NCI-H1048 (cell line): ENCODE data around the gene S100A7A.

Source experiments
- DNase-seq: peaks from one replicate; lab custom pipeline; 2025; lab: John Stamatoyannopoulos, UW

S100A7A gene

GRCh38 chr1:153415850-153416570, at the start of gene S100A7A:
Gene S100A7A (plus strand): TSS chr1:153416520. CDS start chr1:153418083, 1,563 bp downstream.
- no peak for DNase-seq

DNA sequence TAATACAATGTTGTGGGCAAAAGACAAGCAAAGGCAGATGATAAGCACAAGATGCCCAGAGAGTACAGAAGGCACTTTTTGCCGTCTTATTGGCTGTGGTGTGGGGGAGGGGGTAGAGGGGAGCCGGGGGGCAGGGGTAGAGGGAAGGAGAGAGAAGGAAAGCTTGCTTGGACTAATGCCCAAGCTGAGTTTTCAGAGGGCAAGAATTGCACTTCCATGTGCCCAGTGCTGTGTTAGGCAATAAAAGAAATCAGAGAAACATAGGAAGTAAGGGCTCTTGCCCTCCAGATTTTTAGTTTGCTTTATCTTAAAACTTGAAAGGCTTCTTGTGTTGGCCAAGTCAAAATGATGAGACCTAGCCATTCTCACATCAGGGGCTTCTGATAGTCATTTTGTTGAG, 49.2 kb upstream of the S100A7A start:
- DNase-seq, result no peak

DNA sequence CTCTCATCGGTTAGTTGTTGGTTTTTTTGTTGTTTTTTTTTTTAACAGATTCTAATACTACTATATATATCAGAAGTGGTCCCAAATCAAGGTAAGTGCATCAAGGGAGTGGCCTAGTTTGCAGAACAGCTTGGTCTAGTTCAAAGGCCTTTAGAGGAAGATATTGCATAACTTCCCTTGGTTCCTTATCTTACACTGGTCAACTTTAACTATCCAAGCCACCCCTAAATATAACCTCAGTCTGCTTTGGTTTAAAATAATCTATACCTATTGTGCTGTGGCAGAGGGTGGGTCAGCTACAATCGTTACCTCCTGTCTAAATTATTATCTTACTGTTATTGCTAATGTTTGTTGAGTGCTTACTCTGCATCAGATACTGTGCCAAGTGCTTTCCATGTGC, 47.8 kb upstream of the S100A7A start:
- no peak for DNase-seq

GRCh38 chr1:153370146-153370545, 46.2 kb upstream of the S100A7A start:
- no peak for DNase-seq

DNA sequence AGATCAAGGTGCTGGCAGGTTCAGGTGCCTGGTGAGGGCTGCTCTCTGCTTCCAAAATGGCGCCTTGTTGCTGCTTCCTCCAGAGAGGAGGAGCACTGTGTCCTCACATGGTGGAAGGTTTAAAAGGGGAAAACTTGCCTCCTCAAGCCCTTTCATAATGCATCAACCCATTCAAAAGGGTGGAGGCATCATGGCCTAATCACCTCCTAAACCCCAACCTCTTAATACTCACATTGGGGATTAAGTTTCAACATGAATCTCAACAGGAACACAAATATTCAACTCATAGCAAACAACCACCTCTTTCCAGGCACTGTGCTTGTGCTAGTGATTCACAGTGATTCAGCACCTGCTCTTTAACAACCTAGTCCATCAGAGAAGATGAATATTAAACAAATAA, 45.1 kb upstream of the S100A7A start:
- DNase-seq, result no peak

DNA sequence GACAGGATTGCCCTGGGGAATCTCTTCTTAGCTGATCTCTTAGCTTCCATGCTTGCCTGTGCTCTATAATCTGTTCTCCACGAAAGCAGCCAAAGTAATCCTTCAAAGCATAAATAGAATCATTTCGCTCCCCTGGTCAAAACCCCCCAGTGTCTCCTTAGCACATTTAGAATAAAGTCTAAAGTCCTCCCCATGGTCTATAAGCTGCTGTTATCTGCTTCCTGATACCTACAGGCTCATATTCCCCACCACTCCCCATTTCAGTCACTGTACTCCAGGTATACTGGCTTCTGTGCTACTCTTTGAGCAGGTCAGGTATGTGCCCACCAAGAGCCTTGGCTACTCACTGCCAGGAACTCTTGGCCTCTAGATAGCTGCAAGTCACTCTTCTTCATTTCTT, 43.7 kb upstream of the S100A7A start:
- no peak for DNase-seq

GRCh38 chr1:153374071-153374470, 42.2 kb upstream of the S100A7A start:
- DNase-seq, result no peak

DNA sequence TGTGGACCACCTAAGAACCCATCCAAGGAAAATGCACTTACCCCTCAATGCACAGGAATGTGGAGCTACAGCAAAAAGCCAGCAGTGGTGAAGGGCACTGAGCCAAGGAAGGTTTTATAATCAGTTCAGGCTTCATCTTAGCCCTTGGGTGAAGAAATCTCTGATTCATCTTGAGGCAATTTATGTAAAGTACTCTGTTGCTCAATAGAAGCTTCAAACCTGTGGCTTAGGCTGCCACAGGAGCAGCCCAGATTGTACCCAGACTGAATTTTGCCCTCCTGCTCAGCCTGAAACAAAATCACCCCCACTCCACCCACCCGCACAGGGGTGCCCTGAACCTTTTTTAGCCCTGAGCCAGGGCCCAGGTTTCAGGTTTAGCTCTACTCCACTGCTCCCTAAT, 40.8 kb upstream of the S100A7A start, which contains the start of gene S100A12:
TSS of gene S100A12 (minus strand) at position 111 of the 400 bp plus-strand sequence. CDS start 1,029 bp downstream, outside the sequence.
- no peak for DNase-seq

DNA sequence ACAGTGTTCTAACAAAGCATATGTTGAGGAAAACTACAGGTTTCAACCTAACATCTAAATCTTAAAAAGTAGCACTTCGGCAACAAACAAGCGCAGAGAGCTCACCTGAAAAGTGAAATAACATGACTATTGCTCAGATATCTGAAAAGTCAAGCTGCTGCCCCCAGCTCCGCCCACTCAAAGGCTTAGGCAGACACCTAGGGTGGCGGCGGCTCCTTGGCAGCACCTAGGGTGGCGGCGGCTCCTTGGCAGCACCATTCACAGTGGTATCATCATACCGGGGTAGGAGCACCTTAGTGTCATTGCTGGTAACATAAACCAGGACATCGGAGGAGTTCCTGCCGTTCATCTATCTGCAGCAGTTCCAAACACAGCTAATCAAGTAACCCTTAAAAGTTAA, 36.7 kb upstream of the S100A7A start:
- DNase-seq, result no peak

- DNase-seq, result no peak
Measured at GRCh38 chr1:153380711-153381110, 35.6 kb upstream of the S100A7A start.

DNA sequence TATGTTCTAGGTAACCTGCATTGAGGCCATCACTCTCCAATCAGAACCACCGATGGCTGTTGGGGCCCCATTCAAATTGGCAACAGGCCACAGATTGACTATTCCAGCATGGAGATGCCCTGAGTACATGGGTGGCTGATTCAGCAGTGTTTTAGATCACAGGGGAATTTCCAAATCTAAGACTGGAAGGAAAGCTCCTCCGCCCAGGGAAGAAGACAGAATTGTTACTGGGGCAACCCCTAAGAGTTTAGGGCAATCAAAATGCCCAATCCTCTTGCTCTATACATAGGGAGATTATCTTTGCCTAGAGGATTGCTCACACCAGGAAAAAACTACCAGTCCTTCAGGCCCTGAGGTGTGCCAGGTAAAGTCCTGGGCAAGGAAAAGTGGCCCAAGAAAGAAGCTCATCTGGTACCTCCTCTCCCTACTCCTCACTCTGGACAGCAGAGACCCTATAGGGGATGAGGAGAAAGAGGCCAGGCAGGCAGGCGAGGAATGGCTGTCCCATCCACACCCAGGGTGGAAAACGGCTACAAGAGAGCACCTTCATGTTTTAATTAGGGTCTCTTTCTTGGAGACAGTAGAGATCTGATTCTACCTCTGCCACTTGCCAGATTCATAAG, 31.3 kb upstream of the S100A7A start:
- DNase-seq, result no peak

DNA sequence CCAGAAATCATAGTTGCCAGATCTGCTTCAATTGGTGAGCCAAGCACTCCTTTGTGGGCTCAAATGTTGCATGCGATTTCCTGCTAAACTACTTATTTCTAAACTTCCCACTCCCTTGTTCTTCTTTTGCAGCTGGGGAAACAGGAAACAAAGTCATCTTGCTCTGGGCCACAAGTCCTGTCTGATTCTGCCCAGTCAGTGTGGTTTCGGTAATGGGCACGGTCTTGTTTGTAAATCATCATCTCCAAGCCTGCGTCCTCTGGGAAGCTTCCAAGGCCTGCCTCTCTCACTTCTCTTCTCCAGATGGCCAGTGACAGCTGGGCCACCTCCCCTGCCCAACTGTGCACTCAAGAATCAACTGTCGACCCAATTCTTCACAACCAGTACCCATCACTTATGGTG, 29.8 kb upstream of the S100A7A start:
- DNase-seq, result no peak

- no peak for DNase-seq
Measured at GRCh38 chr1:153387001-153387400, 29.3 kb upstream of the S100A7A start.

GRCh38 chr1:153387785-153388184, 28.5 kb upstream of the S100A7A start:
- no peak for DNase-seq

GRCh38 chr1:153389401-153389800, 26.9 kb upstream of the S100A7A start:
- no peak for DNase-seq

- no peak for DNase-seq
Measured at GRCh38 chr1:153389973-153390879, 26.1 kb upstream of the S100A7A start.

DNA sequence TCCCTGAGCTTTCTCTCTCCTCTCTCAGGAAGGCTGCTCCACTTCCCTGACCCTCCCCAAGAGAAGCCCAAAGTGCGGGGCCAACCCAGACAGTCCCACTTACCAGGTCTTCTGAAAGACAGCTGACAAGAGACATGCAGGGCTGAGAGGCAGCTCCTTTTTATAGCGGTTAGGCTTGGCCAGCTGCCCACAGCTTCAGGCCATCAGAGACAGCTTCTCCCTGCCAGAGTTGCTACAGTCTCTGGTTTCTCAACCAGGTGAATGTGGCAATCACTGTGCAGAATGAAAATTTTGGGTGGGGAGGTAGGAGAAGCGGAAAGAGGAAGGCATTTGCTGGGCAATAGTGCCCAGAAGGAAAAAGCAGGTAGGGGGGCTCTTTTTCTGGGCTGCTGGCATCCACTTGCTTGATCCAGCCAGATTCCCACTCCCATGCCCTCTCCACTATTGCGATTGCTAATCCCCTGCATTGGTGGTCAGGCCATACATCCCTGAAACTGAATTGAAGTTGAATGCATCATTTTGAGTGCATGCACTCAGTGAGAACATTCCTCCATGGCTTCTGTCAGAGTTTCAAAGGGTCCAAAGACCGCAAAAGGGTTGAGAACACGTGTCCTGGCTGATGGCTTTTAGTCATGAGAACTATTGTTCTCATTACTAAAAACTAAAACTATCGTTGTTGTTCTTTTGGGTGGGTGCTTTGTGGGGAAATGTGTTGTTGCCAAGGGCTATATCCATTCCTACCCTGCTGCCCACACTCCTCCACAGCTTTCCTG, 25.2 kb upstream of the S100A7A start, which contains the start of gene S100A8:
TSS of gene S100A8 (minus strand) at position 136 of the 773 bp plus-strand sequence. CDS start 538 bp downstream, outside the sequence.
- no peak for DNase-seq

DNA sequence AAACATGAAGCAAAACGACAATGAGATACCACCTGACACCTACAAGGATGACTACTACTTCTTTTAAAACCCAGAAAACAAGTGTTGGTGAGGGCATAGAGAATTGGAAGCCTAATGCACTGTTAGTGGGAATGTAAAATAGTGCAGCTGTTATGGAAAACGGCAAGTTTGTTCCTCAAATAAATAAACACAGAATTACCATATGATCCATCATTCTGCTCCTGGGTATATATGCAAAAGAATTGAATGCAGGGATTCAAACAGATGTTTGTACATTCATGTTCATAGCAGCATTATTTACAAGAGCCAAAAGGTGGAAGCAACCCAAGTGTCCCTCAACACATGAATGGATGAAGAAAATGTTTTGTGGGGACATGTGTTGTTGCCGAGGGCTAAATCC, 24.1 kb upstream of the S100A7A start:
- no peak for DNase-seq

GRCh38 chr1:153392822-153393221, 23.5 kb upstream of the S100A7A start:
- DNase-seq, result no peak

DNA sequence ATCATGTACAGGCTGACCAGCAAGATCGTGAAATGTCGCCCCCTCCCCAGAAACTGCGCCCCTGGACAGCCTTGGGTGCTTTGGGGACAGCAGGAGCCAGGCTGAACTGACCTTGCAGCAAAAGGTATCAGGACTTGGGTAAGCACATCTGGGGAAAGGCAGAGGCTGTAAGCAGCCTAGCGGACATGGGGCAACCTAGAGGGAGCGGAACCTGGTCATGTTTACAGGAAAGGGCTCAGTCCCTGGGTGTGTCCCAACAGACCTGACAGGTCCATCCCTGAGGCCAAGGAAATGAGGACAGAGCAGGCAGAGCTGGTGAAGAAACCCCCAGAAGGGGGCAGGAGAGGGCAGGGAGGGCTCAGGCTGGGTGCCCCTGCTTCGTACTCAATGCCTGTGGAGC, 22.4 kb upstream of the S100A7A start:
- no peak for DNase-seq

GRCh38 chr1:153394391-153394790, 21.9 kb upstream of the S100A7A start:
- no peak for DNase-seq
